Heart right ventricle (tissue), 16 donors: ENCODE data around the gene UXS1. TPM values are rescaled to one million over a fixed set of nuclear protein-coding genes. Genes with fewer than 3 reads are reported as not detected.

Experiments used
- ATAC-seq, 8 donors: fragments of 200-7000 bp; cut with Tn5 transposase; one replicate each; pipeline ENCODE4 v1.9.1; 2020; ENCODE audit warnings: mild to moderate bottlenecking in 8 of 8, moderate library complexity in 8 of 8, moderate number of reproducible peaks in 1 of 8
- DNase-seq, 2 donors: peaks; one replicate each; pipeline ENCODE4 v3.0.0-alpha.2; 2020
- H3K27ac ChIP-seq, 10 donors: fragments of 200-600 bp; sonication (generic) in 2 of 10; one replicate each; pipeline versions ENCODE4 v1.5.0 to v1.8.0; 2020 to 2022; ENCODE audit warnings: mild to moderate bottlenecking in 3 of 10
- H3K27me3 ChIP-seq, 7 donors: fragments of 200-600 bp; one replicate each; pipeline ENCODE4 v1.8.0; 2021 to 2022; ENCODE audit warnings: mild to moderate bottlenecking in 2 of 7
- H3K36me3 ChIP-seq, 9 donors: fragments of 200-600 bp; sonication (generic) in 1 of 9; one replicate each; pipeline versions ENCODE4 v1.5.0 to v1.8.0; 2020 to 2022; ENCODE audit warnings: mild to moderate bottlenecking in 2 of 9
- H3K4me1 ChIP-seq, 9 donors: fragments of 200-600 bp; sonication (generic) in 1 of 9; one replicate each; pipeline versions ENCODE4 v1.5.0 to v1.8.0; 2020 to 2022; ENCODE audit warnings: mild to moderate bottlenecking in 4 of 9
- H3K4me3 ChIP-seq, 10 donors: fragments of 200-600 bp; sonication (generic) in 2 of 10; one replicate each; pipeline versions ENCODE4 v1.5.0 to v1.8.0; 2020 to 2022; ENCODE audit warnings: mild to moderate bottlenecking in 7 of 10, moderate library complexity in 2 of 10
- H3K9me3 ChIP-seq, 11 donors: fragments of 200-600 bp in 10 of 11; sonication (generic) in 2 of 11; one replicate each; pipeline versions ENCODE4 v1.5.0 to v1.8.0; 2013 to 2022; ENCODE audit warnings: mild to moderate bottlenecking in 2 of 11, control low read depth in 1 of 11, moderate library complexity in 1 of 11
- CTCF ChIP-seq, 9 donors: fragments of 200-600 bp; sonication (generic) in 2 of 9; IDR thresholded peaks; one replicate each; pipeline versions ENCODE4 v1.5.0 to v1.8.0; 2021 to 2022; ENCODE audit warnings: antibody characterized with exemption in 9 of 9, mild to moderate bottlenecking in 5 of 9, moderate library complexity in 1 of 9
- WGBS, 2 donors: extraction: QIAGEN DNeasy Blood & Tissue Kit; methylation state at CpG; one replicate each; pipeline ENCODE4 v1.1.7; 2013; ENCODE audit warnings: inconsistent platforms in 1 of 2; 5-methylcytosine and 5-hydroxymethylcytosine counted together
- intact Hi-C, 10 donors: fragments of 100-400 bp; cut with DNase I; formaldehyde crosslinking; loops; one replicate each; pipeline versions ENCODE4 v1.11.1 to v1.14.2; 2022
- polyA plus RNA-seq, 2 donors: library from polyadenylated mRNA; stranded (reverse); fragments of 200-250 nt; gene quantifications; one replicate each; pipeline ENCODE4 v1.2.3, GENCODE V29; 2013
- total RNA-seq, 10 donors: library from RNA; stranded (reverse); fragmentation: NEBNext Ultra II Directional in 3 of 10; extraction: Animal tissue kit (Norgen Biotek cat#: 25700) in 3 of 10; gene quantifications; one replicate each; pipeline versions ENCODE4 v1.2.1 to v1.2.4, GENCODE V29; 2021 to 2023
- donor health status: Arrhythmogenic right ventricular cardiomyopathy.
- donor health status: ischemic (EF 13 %, LVEDD 7.1; RV severe dilation, severe dysfunction).
- donor health status: healthy with polysubstance abuse.
- donor health status: DM: no; HTN: yes; CAD: no.
- donor health status: DM: no; HTN: no; CAD: no.
- donor health status: ischemic (EF 25% LVEDD 6.9; RV normal size, moderate dysfunction).
- donor health status: ischemic (EF 25% LVEDD 5.7; RV mildly dilated, moderate dysfunction).
- donor health status: healthy.
- donor health status: DM: yes; HTN: yes; CAD: no.
- donor health status: Ischemic cardiomyopathy.
- donor health status: ischemic (EF 35%, LVEDD 5.7; RV mildly dilated, moderate dysfunction).
- donor health status: nonischemic (EF 11% LVEDD 7.7; RV severe dilation, severe dysfunction).
- donor health status: DM: yes; HTN: yes; CAD: no.
- donor health status: PGD.
- donor health status: ischemic (EF 29% LVEDD 5.4; RV normal size, mild dysfunction).
- donor health status: nonischemic (EF 23%, LVEDD 6.1; RV moderate dilation, normal function).

Gene UXS1
- total and polyA plus RNA-seq, 12 donors, result 7.1 to 35.0 (median 25.1) TPM

GRCh38 chr2:106114166-106114565 is 79.9 kb downstream of the UXS1 start:
- DNase-seq, result no peak
- peaks cover 0 to 54% (median 0%) of the 10 kb centered on the region in 9 donors for H3K36me3 ChIP-seq
- no peaks in the 10 kb centered on the region for H3K9me3 ChIP-seq
- H3K27me3 ChIP-seq, result no peaks in the 10 kb centered on the region
- ATAC-seq, result no peak
- intact Hi-C loops, result loop anchor here in 1 of 10 donors (10.0 kb wide), 1 partner anchor 81 kb away; the partner anchor contains the start of gene UXS1
- H3K27ac ChIP-seq, result no peak overlapping the region
- peaks cover 0 to 28% (median 12%) of the 10 kb centered on the region in 9 donors for H3K4me1 ChIP-seq
- no peak for TF ChIP-seq CTCF (IDR thresholded peaks at IDR 0.05)
- WGBS, 2 donors, result 68 to 81% methylated on average over 4 of the region's 4 CpGs
- H3K4me3 ChIP-seq, result no peak overlapping the region

- Histone ChIP-seq H3K4me1 (peaks cover 0 to 30% (median 12%) of the 10 kb centered on the region in 9 donors), H3K27ac (no peak overlapping the region), H3K9me3 (no peaks in the 10 kb centered on the region), H3K4me3 (no peak overlapping the region), H3K36me3 (peaks cover 0 to 57% (median 0%) of the 10 kb centered on the region in 9 donors), H3K27me3 (no peaks in the 10 kb centered on the region)
- WGBS, 2 donors, result 97 to 98% methylated on average over 13 of the region's 13 CpGs
- intact Hi-C loops, result loop anchor here in 1 of 10 donors (10.0 kb wide), 1 partner anchor 81 kb away; the partner anchor contains the start of gene UXS1
- no peak for DNase-seq
- no peak for TF ChIP-seq CTCF (IDR thresholded peaks at IDR 0.05)
- ATAC-seq, result no peak
These were observed 80.6 kb downstream of the UXS1 start for GRCh38 chr2:106113361-106113966.

- H3K4me1 ChIP-seq, result peaks cover 0 to 38% (median 17%) of the 10 kb centered on the region in 9 donors
These were observed 82.1 kb downstream of the UXS1 start for GRCh38 chr2:106111882-106112571.

More at GRCh38 chr2:106111882-106112571, 82.1 kb downstream of the UXS1 start:
- Histone ChIP-seq H3K4me3 (no peak overlapping the region), H3K27ac (no peak overlapping the region), H3K27me3 (no peaks in the 10 kb centered on the region), H3K36me3 (peaks cover 0 to 57% (median 0%) of the 10 kb centered on the region in 9 donors), H3K9me3 (no peaks in the 10 kb centered on the region)
- no peak for TF ChIP-seq CTCF (IDR thresholded peaks at IDR 0.05)
- DNase-seq (no peak), ATAC-seq (no peak)
- 95 to 98% methylated on average over 14 of the region's 14 CpGs for WGBS, 2 donors
- intact Hi-C loops, result loop anchor here in 1 of 10 donors (10.0 kb wide), 1 partner anchor 83 kb away; the partner anchor contains the start of gene UXS1
